ENCODE measurements around the gene WDCP. TPM values are rescaled to one million over a fixed set of nuclear protein-coding genes. Genes with fewer than 3 reads are reported as not detected.

Gene WDCP
- total and polyA plus RNA-seq, 2 donors (not counting 3 experiments of a cell fraction or from before 2014, with no cell fraction given): 9.6 to 15.4 TPM

DNA sequence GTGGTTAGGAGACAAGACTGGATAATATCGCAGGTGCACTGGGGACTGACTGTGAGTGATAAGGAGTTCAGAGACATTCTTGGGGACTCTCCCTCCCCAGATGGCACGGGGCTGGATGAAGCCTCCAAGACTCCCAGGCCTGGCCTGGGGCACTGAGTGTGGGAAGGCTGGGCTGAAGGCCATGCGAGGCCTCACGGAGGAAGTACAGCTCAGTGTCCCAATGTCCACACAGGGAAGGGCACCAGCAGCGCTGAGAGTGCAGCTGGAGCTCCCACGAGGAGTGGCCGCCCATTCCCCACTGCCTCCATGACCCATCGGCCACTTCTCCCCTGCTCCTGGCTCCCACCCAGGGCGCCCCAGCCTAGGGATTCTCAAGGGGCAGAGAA, 30.8 kb downstream of the WDCP start:
- peak overlapping the region; percentile 36 for H2AFZ ChIP-seq (ENCODE audit: low read depth, low read length)
- H3K79me2 ChIP-seq (ENCODE audit: control insufficient read depth, insufficient read depth, low read length): no peaks in the 10 kb centered on the region
- H3K9ac ChIP-seq (replicated peaks; ENCODE audit: extremely low read depth, insufficient read depth, low read length): peak overlapping the region; percentile 15
- H3K4me1 ChIP-seq (ENCODE audit: control insufficient read depth, extremely low read depth, insufficient read depth, low read length): peaks cover 24% of the 10 kb centered on the region
- H3K27me3 ChIP-seq (ENCODE audit: control insufficient read depth in 2 of 2, insufficient read depth in 2 of 2, low read length in 2 of 2): no peaks in the 10 kb centered on the region
- no peaks in the 10 kb centered on the region for H3K9me1 ChIP-seq (replicated peaks; ENCODE audit: control insufficient read depth, extremely low read depth, insufficient read depth, low read length)
- FAIRE-seq: peak; percentile 28
- no peaks in the 10 kb centered on the region for H3K9me3 ChIP-seq (replicated peaks; ENCODE audit: control insufficient read depth, insufficient read depth, low read length)
- H3K4me2 ChIP-seq (ENCODE audit: insufficient read depth, low read length): peak overlapping the region; percentile 31
- dilution Hi-C loops (cut with MboI; ENCODE audit: extremely low pct_ligation_motif_present, low sequenced_read_pairs): no loop called here
- TF ChIP-seq GATA2 (IDR thresholded peaks at IDR 0.05; ENCODE audit: insufficient read depth, insufficient read length, low read depth, low read length): no peak
- TF ChIP-seq, protein P1, sequence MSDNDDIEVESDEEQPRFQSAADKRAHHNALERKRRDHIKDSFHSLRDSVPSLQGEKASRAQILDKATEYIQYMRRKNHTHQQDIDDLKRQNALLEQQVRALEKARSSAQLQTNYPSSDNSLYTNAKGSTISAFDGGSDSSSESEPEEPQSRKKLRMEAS (IDR thresholded peaks at IDR 0.05; ENCODE audit: insufficient read depth, insufficient read length): no peak
- no peak for TF ChIP-seq POLR2A (IDR thresholded peaks at IDR 0.05; ENCODE audit: low read depth, low read length)
- no peak for TF ChIP-seq JUN (IDR thresholded peaks at IDR 0.05; ENCODE audit: borderline replicate concordance, insufficient read depth, insufficient read length, low read depth)
- TF ChIP-seq FOS (IDR thresholded peaks at IDR 0.05; ENCODE audit: borderline replicate concordance, insufficient read depth, low read length): no peak
- TF ChIP-seq MYC (IDR thresholded peaks at IDR 0.05; ENCODE audit: low read depth, low read length): no peak
- no peak for TF ChIP-seq EZH2 (IDR thresholded peaks at IDR 0.05; ENCODE audit: borderline replicate concordance, low read depth, low read length, severe bottlenecking)
- TF ChIP-seq POLR2AphosphoS5 (IDR thresholded peaks at IDR 0.05; ENCODE audit: insufficient read depth, low read depth, low read length): no peak
- peak overlapping the region; percentile 94 for H3K27ac ChIP-seq (ENCODE audit: insufficient read depth, low read depth, low read length)
- CTCF ChIA-PET: interaction anchor here (1.6 to 1.9 kb wide), 2 partner anchors 90 to 192 kb away, joined by 5 to 7 read pairs; partner anchors contain the start of gene ATAD2B
- intact Hi-C loops (cut with micrococcal nuclease): no loop called here
- DNase-seq (ENCODE audit: low read depth, low spot score): no peak
- no peaks in the 10 kb centered on the region for H3K36me3 ChIP-seq (ENCODE audit: control insufficient read depth in 2 of 2, extremely low read depth in 1 of 2, insufficient read depth in 2 of 2, low read length in 2 of 2)
- H3K4me3 ChIP-seq (replicated peaks in 1 of 3; ENCODE audit: insufficient read depth in 1 of 3, low read depth in 1 of 3, low read length in 3 of 3): no peak overlapping the region
- H4K20me1 ChIP-seq (replicated peaks; ENCODE audit: control insufficient read depth, extremely low read depth, insufficient read depth, low read length): no peaks in the 10 kb centered on the region
- BruUV-seq (replicated peaks): no TSS peak
- POLR2A ChIA-PET: no interaction called here
